ENCODE measurements around the gene CCDC27.

The CCDC27 gene

DNA sequence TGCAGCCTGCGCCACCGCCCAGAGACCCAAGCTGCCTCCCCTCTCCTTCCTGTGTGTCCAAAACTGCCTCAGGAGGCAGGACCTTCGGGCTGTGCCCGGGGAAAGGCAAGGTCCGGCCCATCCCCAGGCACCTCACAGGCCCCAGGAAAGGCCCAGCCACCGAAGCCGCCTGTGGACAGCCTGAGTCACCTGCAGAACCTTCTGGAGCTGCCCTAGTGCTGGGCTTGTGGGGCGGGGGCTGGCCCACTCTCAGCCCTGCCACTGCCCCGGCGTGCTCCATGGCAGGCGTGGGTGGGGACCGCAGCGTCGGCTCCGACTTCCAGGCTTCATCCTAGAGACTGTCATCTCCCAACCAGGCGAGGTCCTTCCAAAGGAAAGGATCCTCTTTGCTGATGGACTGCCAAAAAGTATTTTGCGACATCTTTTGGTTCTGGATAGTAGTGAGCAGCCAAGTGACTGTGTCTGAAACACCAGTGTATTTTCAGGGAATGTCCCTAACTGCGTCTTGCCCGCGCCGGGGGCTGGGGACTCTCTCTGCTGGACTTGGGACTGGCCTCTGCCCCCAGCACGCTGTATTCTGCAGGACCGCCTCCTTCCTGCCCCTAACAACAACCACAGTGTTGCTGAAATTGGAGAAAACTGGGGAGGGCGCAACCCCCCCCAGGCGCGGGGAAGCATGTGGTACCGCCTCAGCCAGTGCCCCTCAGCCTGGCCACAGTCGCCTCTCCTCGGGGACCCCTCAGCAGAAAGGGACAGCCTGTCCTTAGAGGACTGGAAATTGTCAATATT lies 19.0 kb upstream of the CCDC27 start:
- Histone ChIP-seq H3K27me3 (ENCODE audit: insufficient read depth, low read depth, severe bottlenecking) (no peaks in the 10 kb centered on the region), H3K9me3 (ENCODE audit: severe bottlenecking) (no peaks in the 10 kb centered on the region), H3K4me3 (ENCODE audit: low read depth, low read length) (no peak overlapping the region), H3K27ac (peak overlapping the region; percentile 34; the same call in 1 of the 2 replicates), H3K36me3 (peaks cover 100% of the 10 kb centered on the region)
- DNase-seq, result no peak
- TF ChIP-seq, protein P1, sequence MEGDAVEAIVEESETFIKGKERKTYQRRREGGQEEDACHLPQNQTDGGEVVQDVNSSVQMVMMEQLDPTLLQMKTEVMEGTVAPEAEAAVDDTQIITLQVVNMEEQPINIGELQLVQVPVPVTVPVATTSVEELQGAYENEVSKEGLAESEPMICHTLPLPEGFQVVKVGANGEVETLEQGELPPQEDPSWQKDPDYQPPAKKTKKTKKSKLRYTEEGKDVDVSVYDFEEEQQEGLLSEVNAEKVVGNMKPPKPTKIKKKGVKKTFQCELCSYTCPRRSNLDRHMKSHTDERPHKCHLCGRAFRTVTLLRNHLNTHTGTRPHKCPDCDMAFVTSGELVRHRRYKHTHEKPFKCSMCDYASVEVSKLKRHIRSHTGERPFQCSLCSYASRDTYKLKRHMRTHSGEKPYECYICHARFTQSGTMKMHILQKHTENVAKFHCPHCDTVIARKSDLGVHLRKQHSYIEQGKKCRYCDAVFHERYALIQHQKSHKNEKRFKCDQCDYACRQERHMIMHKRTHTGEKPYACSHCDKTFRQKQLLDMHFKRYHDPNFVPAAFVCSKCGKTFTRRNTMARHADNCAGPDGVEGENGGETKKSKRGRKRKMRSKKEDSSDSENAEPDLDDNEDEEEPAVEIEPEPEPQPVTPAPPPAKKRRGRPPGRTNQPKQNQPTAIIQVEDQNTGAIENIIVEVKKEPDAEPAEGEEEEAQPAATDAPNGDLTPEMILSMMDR (IDR thresholded peaks at IDR 0.05; ENCODE audit: low read depth, low read length), result no peak

GRCh38 chr1:3733883-3734589 lies 18.2 kb upstream of the CCDC27 start:
- DNase-seq, result no peak
- H3K9me3 ChIP-seq (ENCODE audit: severe bottlenecking), result no peaks in the 10 kb centered on the region
- peaks cover 100% of the 10 kb centered on the region for H3K36me3 ChIP-seq
- TF ChIP-seq, protein P1 (IDR thresholded peaks at IDR 0.05; ENCODE audit: low read depth, low read length), result no peak
- no peaks in the 10 kb centered on the region for H3K27me3 ChIP-seq (ENCODE audit: insufficient read depth, low read depth, severe bottlenecking)
- no peak overlapping the region for H3K4me3 ChIP-seq (ENCODE audit: low read depth, low read length)
- H3K27ac ChIP-seq, result no peak overlapping the region; the same call in 1 of the 2 replicates

DNA sequence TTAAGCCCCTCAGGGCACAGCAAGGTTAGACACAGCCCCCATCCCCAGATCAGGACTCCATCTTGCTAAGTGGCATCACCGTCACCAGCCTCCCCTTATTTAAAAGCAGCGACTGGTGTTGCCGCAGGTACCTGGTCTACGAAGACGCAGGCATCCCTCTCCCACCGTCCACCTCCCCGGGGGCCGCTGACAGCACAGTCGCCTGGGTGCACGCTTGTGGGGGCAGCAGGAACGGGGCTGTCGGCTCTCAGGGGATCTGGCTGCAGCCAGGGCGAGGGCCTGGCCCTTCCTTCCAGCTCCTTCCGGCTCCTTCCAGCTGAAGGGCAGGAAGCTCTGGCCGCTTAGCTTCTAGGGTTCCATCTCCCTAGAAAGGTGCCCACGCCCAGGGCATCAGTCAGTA lies 17.6 kb upstream of the CCDC27 start:
- H3K27me3 ChIP-seq (ENCODE audit: insufficient read depth, low read depth, severe bottlenecking), result no peaks in the 10 kb centered on the region
- DNase-seq, result no peak
- H3K27ac ChIP-seq, result peak overlapping the region; percentile 4; the same call in 1 of the 2 replicates
- TF ChIP-seq, protein P1 (IDR thresholded peaks at IDR 0.05; ENCODE audit: low read depth, low read length), result no peak
- no peak overlapping the region for H3K4me3 ChIP-seq (ENCODE audit: low read depth, low read length)
- H3K9me3 ChIP-seq (ENCODE audit: severe bottlenecking), result no peaks in the 10 kb centered on the region
- peaks cover 94% of the 10 kb centered on the region for H3K36me3 ChIP-seq

DNA sequence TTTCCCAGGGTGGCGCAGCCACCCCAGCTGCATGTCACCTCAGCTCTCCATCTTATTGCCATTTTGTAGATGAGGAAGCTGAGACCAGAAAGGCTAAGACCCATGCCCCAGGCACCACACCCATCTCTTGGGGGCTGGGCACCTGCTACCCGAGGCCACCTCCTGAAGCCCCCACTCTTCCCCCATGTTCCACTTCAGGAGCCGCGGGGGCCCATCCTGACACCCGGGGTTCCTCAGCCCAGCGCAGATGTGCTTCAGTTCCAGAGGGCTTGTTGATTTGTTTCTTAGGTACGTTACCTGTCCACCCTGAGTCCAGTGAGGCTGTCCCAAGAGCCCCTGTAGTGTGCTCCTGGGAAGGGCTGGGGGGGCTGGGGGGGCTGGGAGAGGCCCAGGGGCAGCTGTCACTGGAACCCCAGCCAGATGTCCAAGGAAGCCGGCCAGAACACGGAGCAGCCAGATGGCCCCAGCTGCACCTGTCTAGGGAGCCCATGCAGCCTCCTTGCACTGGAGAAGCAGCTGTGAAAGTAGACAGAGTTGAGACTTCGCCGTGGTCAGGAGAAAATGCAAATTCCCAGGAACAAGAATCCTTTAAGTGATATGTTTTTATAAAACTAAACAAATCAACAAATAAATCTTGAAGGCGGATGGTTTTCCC lies 17.1 kb upstream of the CCDC27 start:
- H3K27ac ChIP-seq, result peak overlapping the region; percentile 31
- H3K9me3 ChIP-seq (ENCODE audit: severe bottlenecking), result no peaks in the 10 kb centered on the region
- H3K27me3 ChIP-seq (ENCODE audit: insufficient read depth, low read depth, severe bottlenecking), result no peaks in the 10 kb centered on the region
- no peak overlapping the region for H3K4me3 ChIP-seq (ENCODE audit: low read depth, low read length)
- H3K36me3 ChIP-seq, result peaks cover 91% of the 10 kb centered on the region
- peak; percentile 49 for DNase-seq
- TF ChIP-seq, protein P1 (IDR thresholded peaks at IDR 0.05; ENCODE audit: low read depth, low read length), result no peak

DNA sequence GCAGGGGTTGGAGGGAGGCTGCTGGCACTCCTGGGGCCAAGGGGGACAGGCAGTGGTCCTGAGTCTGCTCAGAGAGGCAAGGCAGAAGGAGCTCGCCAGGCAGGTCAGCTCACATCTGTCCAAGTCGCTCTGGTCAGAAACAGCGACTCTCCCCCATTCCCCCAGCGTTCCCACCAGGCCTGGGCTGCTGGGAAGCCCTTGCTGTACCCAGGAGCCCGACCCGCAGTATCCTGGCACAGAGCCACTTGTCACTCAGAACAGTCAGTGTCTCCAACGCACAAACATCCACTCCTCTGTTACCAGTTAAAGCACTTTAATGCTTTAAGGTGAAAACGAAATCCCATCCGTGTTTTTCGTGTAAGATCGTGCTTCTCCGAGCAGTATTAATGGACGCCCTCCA lies 16.6 kb upstream of the CCDC27 start:
- H3K27me3 ChIP-seq (ENCODE audit: insufficient read depth, low read depth, severe bottlenecking), result no peaks in the 10 kb centered on the region
- H3K27ac ChIP-seq, result peak overlapping the region; percentile 31
- H3K4me3 ChIP-seq (ENCODE audit: low read depth, low read length), result no peak overlapping the region
- TF ChIP-seq, protein P1 (IDR thresholded peaks at IDR 0.05; ENCODE audit: low read depth, low read length), result no peak
- H3K36me3 ChIP-seq, result peaks cover 87% of the 10 kb centered on the region
- no peaks in the 10 kb centered on the region for H3K9me3 ChIP-seq (ENCODE audit: severe bottlenecking)
- DNase-seq, result no peak
